NCI-H748 treated with DMSO at 0.1 percent for 48 hours (cell line): ENCODE data around the gene RFLNA.
"Not testable (repeated sequence)": the region's sequence is repeated elsewhere in the genome, so short reads cannot be mapped to it uniquely, and the experiment has no call there.

Experiments used
- DNase-seq: peaks from one replicate; lab custom pipeline; 2025; lab: John Stamatoyannopoulos, UW

The RFLNA gene

GRCh38 chr12:124319368-124320050, 24.6 kb downstream of the RFLNA start:
- no peak for DNase-seq

DNA sequence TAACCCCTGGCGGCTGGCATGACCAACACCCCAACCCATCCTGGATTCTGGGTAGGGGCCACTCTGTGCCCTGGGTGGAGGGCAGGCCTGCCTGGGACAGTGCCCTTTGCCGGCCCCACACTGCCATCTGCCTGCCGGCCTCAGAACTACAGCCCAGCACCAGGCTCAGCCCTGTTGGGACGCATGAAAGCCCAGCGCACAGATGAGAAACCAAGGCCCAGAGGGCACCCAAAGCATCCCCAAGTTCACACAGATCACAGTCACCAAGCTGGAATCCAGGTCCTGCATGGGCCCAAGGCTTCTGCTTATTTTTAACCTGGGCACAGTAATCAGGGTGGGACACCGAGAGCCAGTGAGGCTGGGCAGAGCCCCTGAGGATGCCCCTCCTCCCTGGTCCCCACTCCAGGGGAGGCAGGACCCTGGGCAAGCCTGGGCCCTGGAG, 26.2 kb downstream of the RFLNA start:
- DNase-seq, result no peak

GRCh38 chr12:124321556-124322270, 26.8 kb downstream of the RFLNA start:
- DNase-seq, result no peak

DNA sequence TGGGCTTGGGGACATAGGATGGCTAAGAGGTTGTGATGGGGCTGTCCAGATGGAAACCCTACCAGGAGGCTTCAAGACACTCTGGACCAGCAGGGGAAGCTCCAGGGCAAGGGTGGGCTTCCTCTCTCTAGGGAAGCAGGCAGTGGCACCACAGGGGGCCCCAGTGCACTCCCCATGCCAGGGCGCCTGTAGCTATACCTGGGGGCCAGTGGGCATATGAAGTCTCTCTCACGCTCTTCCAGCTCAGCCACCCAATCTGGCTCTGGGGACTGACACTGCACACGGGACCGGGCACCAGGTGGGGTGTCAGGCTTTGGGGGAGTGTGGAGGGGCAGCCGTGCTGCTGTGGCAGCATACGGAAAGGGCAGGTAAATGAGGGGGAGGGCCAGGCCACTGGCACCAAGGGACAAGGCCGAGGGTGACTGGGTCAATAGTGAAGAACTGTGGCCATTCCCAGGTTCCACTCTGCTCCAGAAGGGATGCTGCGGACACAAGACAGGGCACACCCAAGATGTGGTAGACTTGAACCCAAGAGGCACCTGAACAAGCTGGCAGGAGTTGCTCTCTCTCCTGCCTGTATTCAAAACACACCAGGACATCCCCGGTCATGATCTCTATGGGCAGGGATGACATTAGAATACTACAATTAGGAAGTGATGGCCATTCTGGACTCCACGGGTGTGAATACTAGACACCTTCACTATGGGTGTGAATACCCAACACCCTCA, 27.5 kb downstream of the RFLNA start:
- no peak for DNase-seq

GRCh38 chr12:124322999-124323328, 28.1 kb downstream of the RFLNA start:
- not testable (repeated sequence) for DNase-seq

GRCh38 chr12:124323771-124324530, 29.1 kb downstream of the RFLNA start:
- DNase-seq, result no peak

- DNase-seq, result no peak
Observed at GRCh38 chr12:124324803-124325705, 30.2 kb downstream of the RFLNA start.

DNA sequence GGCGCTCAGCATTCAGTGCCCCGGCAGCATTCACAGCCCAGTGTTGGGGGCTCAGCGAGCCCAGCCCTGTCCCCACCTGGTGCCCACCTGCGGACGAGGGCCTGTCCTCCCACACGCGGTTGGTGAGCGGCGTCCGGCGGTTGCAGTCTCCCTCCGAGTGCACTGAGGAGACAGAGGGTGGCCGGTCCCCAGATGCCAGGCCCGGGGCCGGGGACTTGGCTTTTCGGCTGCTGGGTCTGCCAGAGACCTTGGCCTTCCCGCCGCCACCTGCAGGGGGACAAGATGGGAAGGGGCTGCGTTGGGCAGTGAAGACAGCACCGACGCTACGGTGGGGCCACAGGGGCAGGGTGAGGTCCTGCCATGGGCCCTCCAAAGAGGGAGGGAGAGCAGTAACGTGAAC, 31.2 kb downstream of the RFLNA start:
- no peak for DNase-seq

GRCh38 chr12:124326871-124327270, 32.0 kb downstream of the RFLNA start:
- no peak for DNase-seq

- DNase-seq, result no peak
Observed at GRCh38 chr12:124327362-124328043, 32.6 kb downstream of the RFLNA start.

GRCh38 chr12:124328116-124328515, 33.2 kb downstream of the RFLNA start:
- no peak for DNase-seq

DNA sequence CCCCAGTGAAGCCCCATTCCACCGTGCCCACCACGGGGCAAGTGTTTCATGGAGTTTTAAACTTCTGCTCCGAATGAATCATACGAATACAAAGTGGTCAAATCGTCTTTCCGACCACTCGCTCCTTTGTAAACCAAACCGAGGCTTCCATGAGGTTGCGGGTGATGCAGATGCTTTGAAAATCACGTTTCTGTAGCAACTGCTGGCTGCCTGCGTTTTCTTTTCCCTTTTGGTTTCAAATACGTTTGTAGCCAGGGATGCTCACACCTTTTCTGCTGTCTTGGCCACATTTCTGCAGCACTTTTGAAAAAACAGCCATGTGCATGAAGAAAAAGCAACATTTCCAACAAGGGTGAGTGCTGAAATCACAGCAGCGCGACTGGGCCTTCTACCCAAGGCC, 33.7 kb downstream of the RFLNA start:
- no peak for DNase-seq

DNA sequence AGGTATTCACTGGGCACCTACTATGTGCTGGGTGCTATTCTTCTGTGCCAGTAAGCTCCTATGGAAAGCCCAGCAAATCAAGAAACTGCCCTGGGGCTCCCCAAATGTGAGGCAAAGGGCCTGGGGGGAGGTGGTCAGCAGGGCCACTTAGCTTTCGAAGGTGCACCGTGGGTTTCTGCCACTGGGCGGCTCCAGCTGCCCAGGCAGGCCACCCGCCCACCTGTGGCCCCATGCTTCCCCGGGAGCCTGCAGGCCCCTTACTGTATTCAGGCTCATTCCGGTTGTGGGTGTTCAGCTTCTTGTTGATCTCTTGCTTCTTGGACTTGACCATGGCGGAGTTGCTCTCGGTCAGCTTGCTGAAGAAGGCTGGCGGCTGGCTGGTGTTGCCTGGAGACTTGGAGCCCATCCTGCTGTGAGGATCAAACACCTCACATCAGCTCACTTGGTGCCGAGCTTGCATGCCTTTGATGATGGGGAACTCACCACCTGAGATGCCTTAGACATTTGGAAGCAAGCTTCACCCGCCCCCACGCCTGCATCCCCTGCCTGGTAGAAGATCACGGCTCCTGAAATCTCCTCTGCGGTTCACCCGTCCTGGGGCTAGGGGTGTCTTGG, 37.3 kb downstream of the RFLNA start:
- DNase-seq, result no peak

GRCh38 chr12:124332900-124333299, 38.0 kb downstream of the RFLNA start:
- DNase-seq, result no peak

DNA sequence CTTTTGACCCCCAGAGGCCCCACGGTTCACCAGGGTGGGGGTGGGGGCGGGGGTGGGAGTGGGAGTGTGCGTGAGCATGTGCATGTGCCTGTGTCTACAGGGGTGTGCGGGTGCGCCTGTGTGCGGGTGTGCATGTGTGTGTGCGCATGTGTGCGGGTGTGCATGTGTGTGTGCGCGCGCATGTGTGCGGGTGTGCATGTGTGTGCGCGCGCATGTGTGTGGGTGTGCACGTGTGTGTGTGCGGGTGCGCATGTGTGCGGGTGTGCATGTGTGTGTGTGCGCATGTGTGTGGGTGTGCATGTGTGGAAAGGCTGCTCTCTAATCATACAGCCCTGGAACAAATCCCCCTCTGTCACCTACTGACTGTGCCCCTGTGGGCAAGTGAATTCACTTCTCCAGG, 38.8 kb downstream of the RFLNA start:
- no peak for DNase-seq

- no peak for DNase-seq
Observed at GRCh38 chr12:124334266-124334665, 39.4 kb downstream of the RFLNA start.

- no peak for DNase-seq
Observed at GRCh38 chr12:124334976-124335375, 40.1 kb downstream of the RFLNA start.

GRCh38 chr12:124335426-124336183, 40.7 kb downstream of the RFLNA start:
- DNase-seq, result no peak

- no peak for DNase-seq
Observed at GRCh38 chr12:124336184-124336437, 41.2 kb downstream of the RFLNA start.
